SU-DHL-6 (cell line): ENCODE results near the gene KMT2E.

ENCODE experiments used
- CTCF ChIP-seq: fragments of 200-600 bp; sonication (generic); IDR thresholded peaks from one replicate; pipeline ENCODE4 v1.5.1; 2017; ENCODE audit warnings: antibody characterized with exemption, mild to moderate bottlenecking, low read length, moderate library complexity; ENCODE audit not compliant: insufficient read depth, poor library complexity, severe bottlenecking
- EZH2phosphoT487 ChIP-seq: fragments of 200-600 bp; sonication (generic), shearing (Covaris generic); conservative IDR thresholded peaks from 2 replicates; pipeline ENCODE4 v1.6.1; 2018; ENCODE audit warnings: mild to moderate bottlenecking, antibody characterized with exemption, low read length, moderate library complexity, mixed read lengths

DNA sequence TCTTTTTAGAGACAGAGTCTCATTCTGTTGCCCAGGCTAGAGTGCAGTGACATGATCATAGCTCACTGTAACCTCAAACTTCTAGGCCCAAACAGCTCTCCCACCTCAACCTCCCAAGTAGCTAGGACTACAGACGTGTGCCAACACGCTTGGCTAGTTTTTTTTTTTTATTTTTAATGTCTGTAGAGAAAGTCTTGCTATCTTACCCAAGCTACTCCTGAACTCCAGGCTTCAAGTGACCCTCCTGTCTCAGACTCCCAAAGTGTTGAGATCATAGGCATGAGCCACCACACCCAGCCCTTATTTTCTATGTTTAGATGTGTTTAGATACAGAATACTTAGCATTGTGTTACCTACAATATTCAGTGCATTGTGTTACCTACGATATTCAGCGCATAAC, 46.4 kb downstream of the KMT2E start:
- no peak for TF ChIP-seq CTCF
- TF ChIP-seq EZH2phosphoT487: no peak
